Fibroblast of villous mesenchyme (primary cell): Measurements from ENCODE around the gene TRAPPC12. TPM values are rescaled to one million over a fixed set of nuclear protein-coding genes. Genes with fewer than 3 reads are reported as not detected.

Source experiments
- DNase-seq: peaks from one replicate; pipeline ENCODE4 v3.0.0-alpha.2; 2010; ENCODE audit warnings: low read depth
- H3K4me3 ChIP-seq: 2 replicates; pipeline ENCODE4 v1.5.1; 2011; ENCODE audit warnings: low read depth, mild to moderate bottlenecking, low read length
- total RNA-seq: library from RNA; depleted of rRNA; stranded (reverse); fragments of >200 nt; gene quantifications from 2 replicates; pipeline ENCODE4 v1.2.3, GENCODE V29; 2012
- TF ChIP-seq, protein P1 (sequence below): IDR thresholded peaks from 2 replicates; pipeline ENCODE4 v1.5.1; 2012; ENCODE audit warnings: low read depth, mild to moderate bottlenecking, low read length; ENCODE audit not compliant: insufficient read depth

Gene TRAPPC12
- total RNA-seq, 1 donor = 50.1 TPM

DNA sequence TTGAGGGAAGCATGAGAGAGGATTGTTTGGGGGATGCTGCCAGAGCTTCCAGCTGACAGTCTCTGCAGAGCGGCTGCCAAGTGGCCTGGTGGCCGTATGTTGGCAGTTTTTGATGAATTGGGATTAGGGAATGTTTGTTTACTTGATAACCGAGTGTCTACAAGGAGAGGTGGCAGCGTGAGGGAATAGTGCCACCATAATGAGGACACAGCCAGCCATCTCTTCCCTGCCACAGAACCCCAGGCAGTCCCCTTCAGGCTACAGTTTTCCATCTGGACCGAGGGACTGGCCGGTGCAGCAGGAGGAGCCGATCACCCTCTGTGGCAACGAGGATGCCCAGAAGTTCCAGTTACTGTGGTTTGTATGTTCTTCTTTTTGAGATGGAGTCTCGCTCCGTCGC, 55.2 kb downstream of the TRAPPC12 start:
- TF ChIP-seq, protein P1, sequence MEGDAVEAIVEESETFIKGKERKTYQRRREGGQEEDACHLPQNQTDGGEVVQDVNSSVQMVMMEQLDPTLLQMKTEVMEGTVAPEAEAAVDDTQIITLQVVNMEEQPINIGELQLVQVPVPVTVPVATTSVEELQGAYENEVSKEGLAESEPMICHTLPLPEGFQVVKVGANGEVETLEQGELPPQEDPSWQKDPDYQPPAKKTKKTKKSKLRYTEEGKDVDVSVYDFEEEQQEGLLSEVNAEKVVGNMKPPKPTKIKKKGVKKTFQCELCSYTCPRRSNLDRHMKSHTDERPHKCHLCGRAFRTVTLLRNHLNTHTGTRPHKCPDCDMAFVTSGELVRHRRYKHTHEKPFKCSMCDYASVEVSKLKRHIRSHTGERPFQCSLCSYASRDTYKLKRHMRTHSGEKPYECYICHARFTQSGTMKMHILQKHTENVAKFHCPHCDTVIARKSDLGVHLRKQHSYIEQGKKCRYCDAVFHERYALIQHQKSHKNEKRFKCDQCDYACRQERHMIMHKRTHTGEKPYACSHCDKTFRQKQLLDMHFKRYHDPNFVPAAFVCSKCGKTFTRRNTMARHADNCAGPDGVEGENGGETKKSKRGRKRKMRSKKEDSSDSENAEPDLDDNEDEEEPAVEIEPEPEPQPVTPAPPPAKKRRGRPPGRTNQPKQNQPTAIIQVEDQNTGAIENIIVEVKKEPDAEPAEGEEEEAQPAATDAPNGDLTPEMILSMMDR = no peak

DNA sequence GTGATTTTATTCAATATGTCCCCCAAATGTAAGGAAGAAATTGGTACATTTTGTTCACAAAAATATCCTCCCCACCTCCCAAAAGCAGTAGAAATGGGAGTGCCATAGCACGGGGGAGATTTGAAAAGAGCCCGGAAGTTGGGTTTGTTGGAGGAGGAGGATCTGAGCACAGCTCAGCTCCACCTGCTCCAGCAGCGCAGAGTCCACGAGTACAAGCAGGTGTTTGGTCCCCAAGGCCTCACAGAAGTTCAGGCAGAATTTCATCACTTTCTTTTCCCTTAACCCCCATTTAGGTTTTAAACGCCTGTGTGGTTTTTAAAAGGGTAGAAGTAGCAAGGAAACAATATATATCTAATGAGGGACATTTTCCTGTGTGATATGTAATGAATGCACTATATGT, 56.0 kb downstream of the TRAPPC12 start:
- TF ChIP-seq, protein P1 = no peak
- no peak overlapping the region for H3K4me3 ChIP-seq
- no peak for DNase-seq

More for the DNA sequence above, 55.2 kb downstream of the TRAPPC12 start:
- DNase-seq = no peak
- H3K4me3 ChIP-seq = no peak overlapping the region

DNA sequence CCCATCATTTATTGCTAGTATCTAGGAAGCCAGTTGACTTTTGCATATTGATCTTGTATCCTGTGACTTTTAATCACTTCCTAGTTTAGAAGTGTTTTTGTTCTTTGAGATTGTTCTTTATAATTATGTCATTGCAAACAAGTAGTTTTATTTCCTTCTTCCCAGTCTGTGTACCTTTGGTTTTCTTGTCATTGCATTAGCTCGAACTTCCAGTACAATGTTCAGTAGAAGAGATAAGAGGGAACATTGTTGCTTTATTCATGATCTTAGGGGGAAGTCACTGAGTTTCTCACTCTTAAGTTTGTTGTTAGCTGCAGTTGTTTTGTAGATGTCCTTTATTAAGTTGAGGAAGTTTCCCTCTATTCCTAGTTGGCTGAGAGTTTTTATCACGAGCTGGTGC, 61.0 kb downstream of the TRAPPC12 start:
- H3K4me3 ChIP-seq = no peak overlapping the region
- TF ChIP-seq, protein P1 = no peak
- no peak for DNase-seq

DNA sequence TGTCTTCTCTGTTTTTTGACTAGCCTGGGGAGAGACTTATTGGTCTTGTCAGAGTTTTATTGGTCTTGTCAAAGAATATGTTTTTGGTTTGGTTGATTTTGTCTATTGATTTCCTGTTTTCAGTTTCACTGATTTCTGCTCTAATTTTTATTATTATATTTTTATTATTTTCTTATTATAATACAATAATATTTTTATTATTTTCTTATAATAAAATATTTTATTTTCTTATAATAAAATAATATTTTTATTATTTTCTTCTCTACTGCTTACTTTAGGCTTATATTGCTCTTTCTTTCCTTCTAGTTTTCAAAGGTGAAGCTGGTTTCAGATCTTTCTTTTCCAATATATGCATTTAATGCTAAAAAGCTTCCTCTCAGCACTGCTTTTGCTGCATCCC, 62.0 kb downstream of the TRAPPC12 start:
- H3K4me3 ChIP-seq = no peak overlapping the region
- TF ChIP-seq, protein P1 = no peak
- no peak for DNase-seq

DNA sequence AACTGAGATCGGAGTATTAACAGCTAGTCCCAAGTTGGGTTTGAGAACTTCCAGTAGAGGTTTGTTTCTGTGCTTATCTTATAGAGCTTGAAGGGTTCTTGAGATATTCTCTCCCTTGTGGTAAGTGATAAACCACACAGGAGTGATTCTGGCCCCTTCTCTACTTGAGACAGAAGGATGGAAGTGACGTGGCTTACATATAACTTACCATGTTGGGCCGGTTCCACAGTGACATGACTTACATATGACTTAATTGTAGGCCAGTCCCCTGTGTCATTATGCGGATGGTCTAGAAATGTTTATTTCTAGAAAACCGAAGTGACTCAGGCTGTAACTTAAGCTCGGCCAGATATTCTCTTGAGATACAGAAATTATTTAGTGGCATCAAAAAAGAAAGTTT, 62.7 kb downstream of the TRAPPC12 start:
- H3K4me3 ChIP-seq = no peak overlapping the region
- TF ChIP-seq, protein P1 = no peak
- DNase-seq = no peak

DNA sequence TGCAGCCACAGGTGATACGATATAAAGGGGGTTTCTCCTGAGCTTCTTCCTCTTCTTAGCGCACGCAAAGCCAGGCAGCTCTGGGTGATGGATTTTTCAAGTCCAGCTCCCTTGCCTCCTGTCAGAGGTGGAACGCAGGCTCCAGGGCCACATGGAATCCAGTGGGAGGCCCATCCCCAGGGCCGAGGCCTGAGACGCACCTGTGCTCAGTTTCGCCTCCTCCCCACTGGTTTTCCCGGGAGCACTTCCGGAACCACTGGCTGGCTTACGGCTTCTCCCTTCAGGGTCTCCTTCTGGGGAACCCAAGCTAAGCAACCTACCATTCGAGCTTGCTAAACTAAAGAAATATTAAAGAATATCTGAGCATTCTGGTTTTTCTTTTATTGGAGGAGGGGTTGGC, 63.6 kb downstream of the TRAPPC12 start:
- TF ChIP-seq, protein P1 = no peak
- DNase-seq = no peak
- no peak overlapping the region for H3K4me3 ChIP-seq

DNA sequence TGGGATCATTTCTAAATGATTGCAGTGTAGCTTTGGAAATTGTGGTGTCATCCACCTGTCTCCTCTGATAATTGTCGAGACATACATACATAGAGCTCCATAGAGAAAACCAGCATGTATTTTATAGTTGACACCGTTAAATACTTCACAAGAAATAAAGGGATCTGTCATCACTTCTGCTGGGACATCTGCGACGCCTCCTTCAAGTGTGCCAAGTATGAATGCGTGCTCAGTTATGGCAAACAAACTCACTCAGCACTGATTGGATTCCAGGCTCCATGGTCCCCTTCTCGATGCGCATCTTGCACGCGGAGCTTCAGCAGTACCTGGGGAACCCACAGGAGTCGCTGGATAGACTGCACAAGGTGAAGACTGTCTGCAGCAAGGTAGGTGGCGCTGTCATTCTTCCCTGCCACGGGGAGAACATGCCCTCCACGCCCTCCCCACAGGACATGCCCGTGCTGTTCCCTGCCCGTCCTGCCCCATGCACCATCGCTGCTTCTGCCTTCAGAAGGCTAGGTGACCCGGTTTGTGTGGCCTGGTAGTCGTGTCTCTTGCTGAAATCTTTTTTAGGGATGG, 64.1 kb downstream of the TRAPPC12 start:
- H3K4me3 ChIP-seq = no peak overlapping the region
- TF ChIP-seq, protein P1 = no peak
- no peak for DNase-seq
